ENCODE measurements around the gene PTGES3L.
"Not testable (repeated sequence)": the region's sequence is repeated elsewhere in the genome, so short reads cannot be mapped to it uniquely, and the experiment has no call there.

Gene PTGES3L

DNA sequence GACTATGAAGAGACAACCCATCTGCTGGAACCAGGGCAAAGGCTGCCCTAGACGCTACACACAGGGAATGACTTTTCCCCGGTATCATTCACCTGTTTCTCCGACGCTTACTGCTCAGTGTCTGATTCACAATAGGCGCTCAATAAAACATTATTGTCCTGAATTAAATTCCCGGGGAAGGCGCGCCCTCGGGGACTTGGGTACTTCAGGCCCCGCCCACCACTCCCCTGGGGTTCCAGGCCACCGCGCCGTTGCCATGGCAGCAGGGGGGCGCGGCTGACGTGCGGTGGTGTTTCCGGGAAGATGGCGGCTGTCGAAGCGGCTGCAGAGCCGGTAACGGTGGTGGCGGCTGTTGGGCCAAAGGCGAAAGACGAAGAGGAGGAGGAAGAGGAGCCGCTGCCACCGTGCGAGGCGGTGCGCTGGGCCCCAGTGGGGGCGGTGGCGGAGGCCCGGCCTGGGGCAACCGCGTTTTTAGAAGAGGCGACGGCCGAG lies 440 bp upstream of the PTGES3L start, which contains the start of gene RUNDC1:
RUNDC1 (plus strand) TSS at position 292 of the 492 bp plus-strand sequence; CDS start at position 304, 12 bp downstream.
- peak; percentile 96 for DNase-seq (ENCODE audit: low spot score)

DNA sequence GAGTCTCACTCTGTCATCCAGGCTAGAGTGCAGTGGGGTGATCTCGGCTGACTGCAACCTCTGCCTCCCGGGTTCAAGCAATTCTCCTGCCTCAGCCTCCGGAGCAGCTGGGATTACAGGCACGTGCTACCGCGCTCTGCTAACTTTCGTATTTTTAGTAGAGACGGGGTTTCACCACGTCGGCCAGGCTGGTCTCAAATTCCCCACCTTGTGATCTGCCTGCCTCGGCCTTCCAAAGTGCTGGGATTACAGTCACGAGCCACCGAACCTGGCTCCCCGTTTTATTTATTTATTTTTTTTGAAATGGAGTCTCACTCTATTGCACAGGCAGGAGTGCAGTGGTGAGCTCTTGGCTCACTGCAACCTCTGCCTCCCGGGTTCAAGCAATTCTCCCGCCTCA lies 4.2 kb downstream of the PTGES3L start:
- DNase-seq (ENCODE audit: low spot score): not testable (repeated sequence)

DNA sequence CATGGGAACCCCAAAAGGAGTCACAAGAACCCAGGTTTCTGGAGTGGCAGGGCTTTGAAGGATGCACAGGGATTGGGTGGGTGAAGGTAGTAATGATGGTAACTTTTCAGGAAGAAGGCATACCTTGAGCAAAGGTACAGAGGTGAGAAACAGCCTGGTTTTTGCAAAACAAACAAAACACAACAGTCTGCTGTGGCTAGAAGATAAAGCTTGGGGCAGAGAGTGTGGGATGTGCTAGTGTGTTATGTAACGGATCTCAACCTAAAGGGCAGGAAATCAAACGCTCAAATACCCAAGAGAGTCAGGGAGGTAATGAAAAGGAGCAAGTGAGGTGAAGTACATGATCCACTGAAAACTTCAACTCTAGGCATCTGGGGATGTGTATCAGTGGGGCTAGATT lies 4.6 kb downstream of the PTGES3L start:
- no peak for DNase-seq (ENCODE audit: low spot score)

DNA sequence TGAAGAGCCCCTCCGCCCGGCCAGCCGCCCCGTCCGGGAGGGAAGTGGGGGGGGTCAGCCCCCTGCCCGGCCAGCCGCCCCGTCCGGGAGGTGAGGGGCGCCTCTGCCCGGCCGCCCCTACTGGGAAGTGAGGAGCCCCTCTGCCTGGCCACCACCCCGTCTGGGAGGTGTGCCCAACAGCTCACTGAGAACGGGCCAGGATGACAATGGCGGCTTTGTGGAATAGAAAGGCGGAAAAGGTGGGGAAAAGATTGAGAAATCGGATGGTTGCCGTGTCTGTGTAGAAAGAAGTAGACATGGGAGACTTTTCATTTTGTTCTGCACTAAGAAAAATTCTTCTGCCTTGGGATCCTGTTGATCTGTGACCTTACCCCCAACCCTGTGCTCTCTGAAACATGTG lies 6.6 kb downstream of the PTGES3L start:
- not testable (repeated sequence) for DNase-seq (ENCODE audit: low spot score)

DNA sequence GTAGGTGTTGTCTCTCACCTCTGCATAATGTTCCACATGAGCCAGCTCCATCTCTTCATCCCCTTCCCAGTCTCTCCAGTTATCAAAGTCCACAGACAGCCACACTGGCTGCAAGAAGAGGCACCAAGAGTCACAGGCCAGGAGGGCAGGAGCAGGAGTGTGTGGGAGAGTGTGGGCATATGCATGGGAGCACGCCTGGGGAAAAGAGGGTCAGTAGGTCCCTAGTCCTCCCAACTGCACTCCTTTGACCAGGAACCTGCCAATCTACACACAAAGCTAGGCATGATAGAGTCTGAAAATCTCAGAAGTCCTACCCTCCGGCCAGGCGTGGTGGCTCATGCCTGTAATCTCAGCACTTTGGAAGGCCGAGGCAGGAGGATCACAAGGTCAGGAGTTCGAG lies 8.3 kb downstream of the PTGES3L start:
- DNase-seq (ENCODE audit: low spot score): no peak

DNA sequence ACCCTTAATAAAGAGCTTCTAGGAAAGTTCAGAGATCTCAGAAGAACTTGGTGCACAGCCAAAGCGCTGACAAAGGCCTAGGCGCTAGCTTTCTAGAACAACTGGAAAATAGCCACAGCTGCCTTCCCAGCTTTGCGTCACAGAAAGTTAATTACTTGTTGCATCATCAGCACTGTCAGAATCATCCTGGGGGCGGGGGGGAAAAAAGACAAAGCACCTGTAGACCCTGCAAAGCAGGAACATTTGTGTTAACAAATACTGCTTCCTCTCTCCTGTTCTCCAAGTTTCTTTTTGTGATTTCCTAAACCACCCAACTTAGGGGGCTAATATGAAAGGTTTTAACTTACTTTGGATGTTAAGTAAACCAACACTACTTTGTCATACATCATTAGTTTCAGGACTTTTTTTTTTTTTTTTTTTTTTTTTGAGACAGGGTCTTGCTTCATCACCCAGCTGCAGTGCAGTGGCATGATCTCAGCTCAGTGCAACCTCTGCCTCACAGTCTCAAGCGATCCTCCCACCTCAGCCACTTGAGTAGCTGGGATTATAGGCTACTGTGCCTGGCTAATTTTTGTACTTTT lies 10.8 kb downstream of the PTGES3L start:
- DNase-seq (ENCODE audit: low spot score): no peak

DNA sequence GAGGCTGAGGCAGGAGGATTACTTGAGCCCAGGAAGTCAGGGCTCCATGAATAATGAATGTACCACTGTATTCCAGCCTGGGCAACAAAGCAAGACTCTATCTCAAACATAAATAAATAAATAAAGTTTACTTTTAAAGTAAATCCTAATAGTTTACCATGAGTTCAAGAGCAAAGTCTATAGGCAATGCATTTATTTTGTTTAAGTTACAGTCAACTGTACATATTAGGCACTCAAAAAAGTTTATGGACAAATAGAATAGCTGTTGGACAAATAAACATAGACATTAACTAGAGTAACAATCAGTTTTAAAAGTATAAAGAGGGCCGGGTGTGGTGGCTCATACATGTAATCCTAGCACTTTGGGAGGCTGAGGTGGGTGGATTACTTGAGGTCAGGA lies 12.0 kb downstream of the PTGES3L start:
- DNase-seq (ENCODE audit: low spot score): no peak

DNA sequence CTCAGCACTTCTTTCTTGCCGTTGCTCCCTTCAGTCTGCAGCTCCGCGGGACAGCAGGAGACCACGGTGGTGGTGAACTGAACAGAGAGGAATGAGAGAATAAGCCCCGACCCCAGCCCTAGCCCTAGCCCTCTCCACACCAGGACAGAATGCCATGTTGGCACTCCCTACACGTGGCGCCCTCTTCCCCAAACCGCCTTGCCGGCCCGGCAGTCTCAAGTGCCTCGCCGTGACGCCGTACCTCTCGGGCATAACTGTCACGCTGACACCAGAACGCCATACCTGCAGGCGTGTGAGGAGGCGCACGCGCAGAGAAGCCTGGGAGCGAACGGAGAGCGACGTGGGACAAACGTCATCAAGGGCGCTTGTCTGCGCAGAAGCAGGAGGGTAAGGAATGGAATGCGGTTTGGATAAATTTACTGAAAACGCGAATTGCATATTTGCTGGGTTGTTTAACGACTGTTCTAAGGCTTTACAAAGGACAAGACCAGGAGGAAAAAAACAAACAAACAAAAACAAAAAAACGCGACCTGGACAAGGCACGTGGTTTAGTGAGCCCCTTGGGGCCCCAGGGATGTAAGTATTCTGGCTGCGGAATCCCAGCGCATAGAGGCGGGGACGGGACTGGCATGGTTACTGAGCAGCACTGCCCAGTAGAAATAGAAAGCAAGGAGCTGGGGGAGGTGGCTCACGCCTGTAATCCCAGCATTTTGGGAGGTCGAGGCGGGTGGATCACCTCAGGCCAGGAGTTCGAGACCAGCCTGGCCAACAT lies 15.5 kb downstream of the PTGES3L start, which contains the start of gene AARSD1:
AARSD1 (minus strand) TSS at position 294 of the 772 bp plus-strand sequence; CDS start at position 280, 14 bp downstream.
- peak; percentile 93 for DNase-seq (ENCODE audit: low spot score)

DNA sequence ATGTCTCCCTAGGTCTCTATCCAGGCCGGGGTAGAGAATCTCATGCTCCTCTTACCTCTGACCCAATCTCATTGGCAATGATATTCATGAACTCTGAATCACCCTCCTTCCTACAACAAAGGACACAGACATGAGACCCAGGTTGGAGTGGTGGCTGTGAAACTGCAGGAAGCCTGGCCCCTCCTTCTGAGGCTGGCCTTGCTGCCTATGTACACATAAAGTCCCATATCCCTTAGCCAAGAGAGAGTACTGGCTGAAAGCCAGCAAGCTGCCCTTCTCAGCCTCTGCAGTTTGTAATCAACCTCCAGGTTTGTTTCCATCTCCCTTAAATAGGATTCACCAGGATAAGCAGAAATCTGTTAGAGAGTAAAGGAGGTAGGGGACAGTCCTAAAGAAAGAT lies 26.2 kb downstream of the PTGES3L start:
- DNase-seq (ENCODE audit: low spot score): no peak

DNA sequence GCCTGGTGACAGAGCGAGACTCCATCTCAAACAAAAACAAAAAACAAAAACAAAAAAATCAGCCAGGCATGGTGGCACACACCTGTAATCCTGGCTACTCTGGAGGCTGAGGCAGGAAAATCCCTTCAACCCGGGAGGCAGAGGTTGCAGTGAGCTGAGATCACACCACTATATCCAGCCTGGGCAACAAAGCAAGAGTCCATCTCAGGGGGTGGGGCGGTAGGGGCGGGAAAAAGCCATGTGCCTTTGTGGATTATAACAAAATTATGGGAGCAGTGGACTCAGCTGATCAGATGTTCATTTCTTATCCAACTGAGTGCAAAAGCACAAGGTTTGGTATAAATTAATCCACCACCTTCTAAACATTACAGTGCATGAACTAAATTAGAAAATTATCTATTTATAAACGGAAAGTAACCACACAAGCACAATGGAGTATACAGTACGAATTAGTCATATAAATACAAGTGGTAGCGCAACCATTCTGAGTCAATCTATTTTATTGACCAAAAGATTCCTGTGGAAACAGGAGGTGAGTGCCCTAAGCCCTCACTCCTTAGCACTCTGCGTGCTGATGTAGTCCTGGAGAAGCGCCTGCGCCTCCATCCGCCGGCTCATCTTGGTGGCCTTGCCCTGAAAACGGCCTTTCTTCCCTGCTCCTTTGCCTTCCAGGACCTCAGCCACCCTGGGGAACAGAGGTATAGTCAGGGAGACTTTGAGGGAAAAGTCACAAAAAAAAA lies 29.7 kb downstream of the PTGES3L start:
- no peak for DNase-seq (ENCODE audit: low spot score)

DNA sequence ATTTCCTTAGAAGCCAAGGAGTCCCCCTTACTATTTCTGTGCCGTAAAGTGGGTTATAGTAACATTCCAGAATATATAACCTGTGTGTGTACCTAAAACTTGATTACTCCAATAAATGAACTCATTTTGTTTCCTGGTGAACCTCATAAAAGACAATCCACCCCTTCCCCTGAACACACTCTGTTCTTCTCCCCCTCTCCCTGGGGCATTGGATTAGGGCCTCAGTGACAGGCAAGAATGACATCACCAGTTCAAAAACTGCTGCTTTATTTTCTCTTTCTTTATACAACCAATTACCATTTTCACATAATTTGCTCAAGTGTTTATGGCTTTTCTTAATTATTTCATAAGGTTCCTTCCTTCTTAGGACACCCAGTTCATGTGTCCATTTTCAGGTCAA lies 33.1 kb downstream of the PTGES3L start:
- DNase-seq (ENCODE audit: low spot score): no peak

DNA sequence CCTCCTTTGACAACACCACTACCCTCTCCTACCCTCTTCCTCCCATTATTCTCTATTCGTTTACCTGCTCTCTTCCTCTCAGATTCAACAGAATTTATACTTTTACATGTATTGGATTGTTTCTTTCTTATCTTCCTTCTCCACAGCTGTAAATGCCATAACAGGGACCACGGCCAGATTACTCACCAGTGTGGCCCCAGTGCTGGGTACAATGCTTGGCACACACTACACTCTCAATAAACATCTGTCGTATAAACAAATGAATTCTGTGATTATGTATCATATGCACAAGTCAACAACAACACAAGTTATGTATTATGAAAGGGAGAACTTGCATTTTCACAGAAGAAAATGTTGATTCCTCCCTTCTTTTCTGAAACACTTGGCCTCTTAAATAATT lies 35.7 kb downstream of the PTGES3L start:
- no peak for DNase-seq (ENCODE audit: low spot score)

DNA sequence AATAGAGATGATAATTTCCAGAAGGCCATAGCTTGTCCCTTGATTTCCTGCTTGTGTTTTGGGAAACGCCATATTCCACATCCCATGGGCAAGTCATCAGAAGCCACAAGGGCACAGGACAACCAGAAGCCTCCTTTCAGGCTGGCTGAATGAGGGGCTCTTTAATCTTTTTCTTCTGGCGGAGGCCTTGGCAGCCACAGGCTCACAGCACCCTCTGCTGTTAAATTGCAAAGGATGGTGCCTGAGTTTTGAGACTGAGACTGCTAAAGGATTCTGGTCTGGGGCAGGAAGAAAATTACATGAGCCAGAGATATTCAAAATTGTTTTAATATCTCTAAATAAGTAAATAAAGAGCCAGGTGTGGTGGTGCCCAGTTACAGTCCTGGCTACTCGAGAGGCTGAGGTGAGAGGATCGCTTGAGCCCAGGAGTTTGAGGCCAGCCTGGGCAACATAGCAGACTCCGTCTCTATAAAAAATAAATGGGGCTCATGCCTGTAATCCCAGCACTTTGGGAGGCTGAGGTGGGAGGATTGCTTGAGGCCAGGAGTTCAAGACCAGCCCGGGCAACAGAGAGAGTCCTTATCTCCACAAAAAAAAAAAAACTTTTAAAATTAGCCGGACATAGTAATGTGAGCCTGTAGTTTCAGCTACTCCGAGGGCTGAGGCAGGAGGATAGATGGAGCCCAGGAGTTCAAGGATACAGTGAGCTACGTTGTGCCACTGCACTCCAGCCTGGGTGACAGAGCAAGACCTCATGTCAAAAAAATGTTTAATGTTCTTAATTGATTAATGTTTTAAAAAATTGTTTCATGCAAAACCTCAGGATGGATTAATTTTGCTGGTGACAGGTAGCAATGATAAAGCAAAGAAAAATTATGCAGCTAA lies 41.9 kb downstream of the PTGES3L start:
- peak; percentile 76 for DNase-seq (ENCODE audit: low spot score)

DNA sequence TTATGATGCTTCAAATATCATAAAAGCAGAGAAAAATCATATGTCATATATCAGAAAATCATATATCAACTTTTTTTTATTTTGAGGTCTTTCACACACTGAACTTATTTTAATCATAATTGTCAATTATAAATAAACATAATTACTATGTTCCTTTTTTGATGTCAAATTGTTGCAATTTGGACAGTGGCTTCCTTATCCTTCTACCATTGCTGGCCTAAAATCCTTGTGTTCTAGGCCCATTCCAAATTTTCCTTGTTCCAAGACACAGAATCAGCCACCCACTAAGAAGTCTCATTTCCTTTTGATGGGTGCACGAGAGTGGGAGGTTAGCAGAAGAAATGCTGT lies 50.4 kb downstream of the PTGES3L start:
- no peak for DNase-seq (ENCODE audit: low spot score)

DNA sequence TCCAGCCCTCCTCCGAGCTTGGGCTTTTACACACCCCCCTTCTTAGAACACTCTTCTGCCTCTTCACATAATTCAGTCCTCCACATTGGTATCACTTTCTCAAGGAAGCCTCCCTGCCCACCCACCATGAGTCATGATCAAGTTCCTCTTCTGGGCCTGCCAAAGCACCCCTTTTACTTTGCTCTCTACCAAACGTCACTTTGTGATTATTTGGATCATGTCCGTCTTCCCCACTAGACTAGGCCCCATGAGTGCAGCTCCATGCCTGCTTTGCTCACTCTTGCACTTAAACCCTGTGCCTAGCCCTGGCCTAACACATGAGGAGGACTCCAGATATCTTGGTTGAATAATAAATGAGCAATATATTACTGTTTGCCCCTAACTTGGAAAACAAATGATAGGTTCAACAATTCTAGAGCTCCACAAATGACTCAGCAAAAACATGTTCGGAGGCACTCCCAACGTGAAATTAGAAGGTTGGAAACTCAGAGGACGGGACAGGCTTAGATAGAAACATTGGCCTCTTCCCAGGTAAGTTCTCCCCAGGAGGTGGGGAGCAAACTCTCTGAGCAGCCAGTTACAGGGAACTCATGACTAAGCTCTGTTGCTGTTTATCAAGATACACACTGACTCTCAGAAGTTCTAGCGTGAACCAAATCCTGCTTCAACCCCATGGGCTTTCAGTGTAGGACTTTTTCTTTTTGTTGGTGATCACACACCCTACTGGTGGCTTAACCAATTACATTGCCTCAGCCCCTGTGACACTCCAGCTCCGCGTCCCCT lies 51.0 kb downstream of the PTGES3L start:
- DNase-seq (ENCODE audit: low spot score): peak; percentile 85

DNA sequence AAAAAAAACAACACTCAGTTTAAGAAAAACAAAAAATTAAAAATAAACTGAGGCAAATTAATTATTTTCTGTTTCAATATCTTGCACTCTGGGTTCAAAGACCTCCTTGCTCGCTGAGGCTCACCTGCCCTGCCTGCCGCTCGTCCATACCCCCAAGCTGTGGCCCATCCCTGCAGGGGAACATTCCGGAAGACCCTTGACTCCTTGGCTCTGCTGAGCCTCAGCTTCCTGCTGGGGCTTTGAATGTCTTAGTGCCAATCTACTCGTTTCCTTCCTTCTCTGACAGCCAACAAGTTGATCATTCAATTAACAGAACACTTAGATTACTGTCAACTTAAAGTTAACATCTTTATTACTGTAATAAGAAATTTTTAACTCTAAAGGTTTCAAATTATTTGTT lies 55.0 kb downstream of the PTGES3L start:
- no peak for DNase-seq (ENCODE audit: low spot score)

DNA sequence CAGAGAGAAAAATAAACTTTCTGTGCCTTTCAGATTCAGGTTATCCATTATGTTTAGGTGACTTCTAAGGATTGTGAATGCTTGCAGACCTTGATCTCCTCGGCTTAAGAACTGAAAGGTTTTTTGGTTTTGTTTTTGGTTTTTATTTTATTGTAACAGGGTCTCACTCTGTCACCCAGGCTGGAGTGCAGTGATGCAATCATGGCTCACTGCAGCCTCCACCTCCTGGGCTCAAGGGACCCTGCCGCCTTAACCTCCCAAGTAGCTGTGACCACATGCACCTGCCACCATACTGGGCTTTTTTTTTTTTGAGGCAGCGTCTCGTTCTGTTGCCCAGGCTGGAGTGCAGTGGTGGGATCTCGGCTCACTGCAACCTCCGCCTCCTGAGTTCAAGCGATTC lies 56.4 kb downstream of the PTGES3L start:
- not testable (repeated sequence) for DNase-seq (ENCODE audit: low spot score)

DNA sequence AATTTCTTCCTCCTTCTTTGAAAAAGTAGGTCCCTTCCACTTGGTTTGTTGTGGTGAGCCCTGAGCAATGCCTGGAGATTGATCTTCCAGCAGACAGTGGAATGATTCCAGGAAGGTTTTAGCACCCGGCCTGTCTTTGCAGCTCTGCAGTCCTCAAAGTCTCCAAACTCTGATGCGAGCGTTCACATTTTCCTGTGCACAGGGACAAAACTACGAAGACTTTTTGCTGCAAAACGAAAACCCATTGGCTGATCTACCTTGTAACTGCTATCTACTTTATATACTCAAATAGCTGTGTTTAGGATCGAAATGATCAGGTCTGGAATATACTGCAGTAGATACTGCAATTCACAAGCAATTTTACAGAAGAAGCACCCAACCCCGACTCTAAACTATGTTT lies 57.6 kb downstream of the PTGES3L start:
- DNase-seq (ENCODE audit: low spot score): no peak

DNA sequence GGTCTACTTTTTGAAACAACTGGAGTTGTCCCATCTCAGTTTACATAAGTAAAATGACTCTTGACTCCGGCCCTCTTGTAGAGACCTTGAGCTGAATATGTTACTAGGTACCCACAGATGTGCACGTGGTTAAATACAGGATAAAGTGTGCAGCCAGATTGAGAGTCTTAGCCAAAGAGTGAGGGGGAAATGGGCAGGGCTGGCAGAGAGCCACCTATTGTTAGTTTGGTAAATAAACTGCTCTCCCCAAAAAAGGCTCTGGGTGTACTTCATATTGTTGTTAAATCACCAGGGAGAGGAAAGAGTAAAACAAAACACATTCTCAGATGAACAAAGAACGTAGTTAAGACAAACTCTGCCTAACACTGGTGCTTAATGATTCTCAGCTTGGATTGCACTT lies 59.0 kb downstream of the PTGES3L start:
- DNase-seq (ENCODE audit: low spot score): no peak

DNA sequence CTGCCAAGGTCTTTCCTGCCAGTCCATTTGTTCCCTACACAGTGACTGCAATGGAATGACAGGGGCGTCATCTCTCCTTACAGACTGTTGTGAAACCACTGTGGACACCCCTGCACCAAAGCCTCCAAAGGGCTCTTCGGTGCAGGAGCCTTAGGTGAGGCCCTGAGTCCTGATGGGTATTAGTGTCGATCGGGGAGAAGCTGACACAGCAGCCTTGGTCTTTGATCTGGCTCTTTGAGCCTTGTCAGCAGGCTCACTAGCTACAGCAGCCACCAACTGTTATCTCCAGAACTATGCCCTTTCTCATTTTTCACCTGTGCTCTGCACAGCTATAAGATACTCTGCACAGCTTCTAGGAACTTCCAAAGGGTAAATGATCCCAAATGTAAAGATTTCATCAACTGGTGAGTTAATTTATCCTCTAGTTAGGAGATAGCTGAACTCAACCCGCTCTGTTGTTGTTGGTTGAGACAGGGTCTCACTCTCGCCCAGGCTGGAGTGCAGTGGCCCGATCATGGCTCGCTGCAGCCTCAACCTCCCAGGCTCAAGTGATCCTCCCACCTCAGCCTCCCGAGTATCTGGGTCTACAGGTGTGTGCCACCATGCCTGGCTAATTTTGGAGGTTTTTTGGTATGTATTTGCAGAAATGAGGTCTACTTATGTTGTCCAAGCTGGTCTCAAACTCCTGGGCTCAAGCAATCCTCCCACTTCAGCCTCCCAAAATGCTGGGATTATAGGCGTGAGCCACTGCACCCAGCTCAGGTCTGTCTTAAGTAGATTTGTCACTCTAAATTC lies 59.6 kb downstream of the PTGES3L start:
- DNase-seq (ENCODE audit: low spot score): no peak

Data from GM03348 (cell line).